GM12878 (cell line): ENCODE measurements around the gene WSCD2. TPM values are rescaled to one million over a fixed set of nuclear protein-coding genes. Genes with fewer than 3 reads are reported as not detected.
A peak's percentile ranks its signal among the peaks of the same experiment; 100 is the strongest.

Experiments
- ATAC-seq: fragments of 200-7000 bp; cut with Tn5 transposase; 3 replicates; pipeline ENCODE4 v1.9.1; 2020; ENCODE audit warnings: mild to moderate bottlenecking, moderate library complexity
- BruUV-seq: library from RNA; stranded (reverse); fragments of 400-500 nt; replicated peaks from 2 replicates; lab custom pipeline; 2021; lab: Mats Ljungman, UMichigan
- CTCF ChIA-PET: fragments of 300-600 bp; sonication (Branson Sonifier 250); formaldehyde crosslinking; extraction: SDS; loops from one replicate; lab custom pipeline; 2021; ENCODE audit warnings: inconsistent platforms; lab: Yijun Ruan, JAX
- POLR2A ChIA-PET: fragments of 350-600 bp; formaldehyde crosslinking; extraction: SDS; loops from one replicate; lab custom pipeline; 2021; ENCODE audit warnings: inconsistent platforms; lab: Charles Lee
- RAD21 ChIA-PET: fragments of 300-600 bp; sonication (Branson Sonifier 250); formaldehyde crosslinking; loops from one replicate; lab custom pipeline; 2023; ENCODE audit warnings: antibody characterized with exemption; ENCODE audit not compliant: unreplicated experiment; lab: Charles Lee
- SMC1A ChIA-PET: fragments of 300-600 bp; sonication (Branson Sonifier 250); formaldehyde crosslinking; loops from one replicate; lab custom pipeline; 2023; ENCODE audit not compliant: unreplicated experiment, uncharacterized antibody; lab: Charles Lee
- DNase-seq: peaks from one replicate; pipeline ENCODE4 v3.0.0-alpha.2; 2011; ENCODE audit warnings: low read depth, low spot score
- FAIRE-seq: peaks from 3 replicates; lab custom pipeline; 2011; peaks lifted over from hg19 to GRCh38; lab: Jason Lieb, UNC
- H2AFZ ChIP-seq: 2 replicates; pipeline ENCODE4 v1.6.0; 2011; ENCODE audit warnings: low read depth, low read length, control low read depth; ENCODE audit not compliant: control insufficient read depth
- H3K27ac ChIP-seq: 2 replicates; pipeline ENCODE4 v1.5.1; 2011; ENCODE audit warnings: control low read depth; ENCODE audit not compliant: control insufficient read depth, insufficient read depth
- H3K27me3 ChIP-seq, 2 experiments: replicated peaks in 1 of 2; 2 replicates each; pipeline versions ENCODE4 v1.6.0 to v1.6.1; 2011; ENCODE audit warnings: low read length in 1 of 2; ENCODE audit not compliant: control insufficient read depth in 2 of 2, insufficient read depth in 2 of 2
- H3K36me3 ChIP-seq, 2 experiments: 2 replicates each; pipeline ENCODE4 v1.5.1; 2011; ENCODE audit warnings: low read length in 1 of 2; ENCODE audit not compliant: control insufficient read depth in 2 of 2, insufficient read depth in 2 of 2
- H3K4me1 ChIP-seq: 2 replicates; pipeline ENCODE4 v1.6.1; 2011; ENCODE audit warnings: mild to moderate bottlenecking, low read length, moderate library complexity, mixed read lengths; ENCODE audit not compliant: control insufficient read depth, insufficient read depth
- H3K4me2 ChIP-seq: 2 replicates; pipeline ENCODE4 v1.6.0; 2011; ENCODE audit warnings: control low read depth; ENCODE audit not compliant: control insufficient read depth, insufficient read depth
- H3K4me3 ChIP-seq: fragments of 200-600 bp; sonication (generic); 2 replicates; pipeline ENCODE4 v1.5.1; 2016
- H3K79me2 ChIP-seq: 2 replicates; pipeline ENCODE4 v1.6.0; 2011; ENCODE audit warnings: low read length; ENCODE audit not compliant: control insufficient read depth, insufficient read depth
- H3K9ac ChIP-seq: 2 replicates; pipeline ENCODE4 v1.8.0; 2011; ENCODE audit warnings: low read length, control low read depth, mixed read lengths; ENCODE audit not compliant: control insufficient read depth, insufficient read depth
- H3K9me3 ChIP-seq: replicated peaks from 3 replicates; pipeline ENCODE4 v1.5.1; 2011; ENCODE audit warnings: mild to moderate bottlenecking, low read length; ENCODE audit not compliant: control insufficient read depth, insufficient read depth
- H4K20me1 ChIP-seq: 2 replicates; pipeline ENCODE4 v1.6.0; 2011; ENCODE audit not compliant: control insufficient read depth, insufficient read depth
- CHD2 ChIP-seq: IDR thresholded peaks from 2 replicates; pipeline ENCODE4 v1.6.1; 2011; ENCODE audit warnings: low read depth, low read length, improper control_type of control experiment, borderline replicate concordance
- ESRRA ChIP-seq: IDR thresholded peaks from 2 replicates; pipeline ENCODE4 v1.6.1; 2012; ENCODE audit warnings: mild to moderate bottlenecking, low read length, improper control_type of control experiment
- REST ChIP-seq: IDR thresholded peaks from 2 replicates; pipeline ENCODE4 v1.6.1; 2012; ENCODE audit warnings: mild to moderate bottlenecking, low read depth, low read length
- SKIL ChIP-seq: fragments of 450-650 bp; IDR thresholded peaks from 2 replicates; pipeline ENCODE4 v1.6.1; 2017; ENCODE audit warnings: mild to moderate bottlenecking, low read depth, inconsistent platforms; ENCODE audit not compliant: poor library complexity, severe bottlenecking
- SPI1 ChIP-seq: IDR thresholded peaks from 2 replicates; pipeline ENCODE4 v1.6.1; 2011; ENCODE audit warnings: low read depth, mild to moderate bottlenecking, low read length, moderate library complexity, borderline replicate concordance; ENCODE audit not compliant: insufficient read depth
- WGBS: methylation state at CpG from one replicate; pipeline ENCODE4 v1.1.6; 2016; ENCODE audit warnings: low lambda C conversion rate; ENCODE audit not compliant: insufficient replicate concordance, insufficient coverage; ENCODE audit errors: missing lambda C conversion rate; 5-methylcytosine and 5-hydroxymethylcytosine counted together
- in situ Hi-C: fragments of 300-500 bp; cut with MboI; formaldehyde crosslinking; loops from 9 replicates; pipeline ENCODE4 v1.14.3; 2018; ENCODE audit warnings: mixed read lengths
- intact Hi-C: fragments of 100-400 bp; cut with micrococcal nuclease; formaldehyde crosslinking; loops from one replicate; pipeline ENCODE4 v1.14.2; 2022; ENCODE audit not compliant: unreplicated experiment
- polyA plus RNA-seq, 11 experiments: library from polyadenylated mRNA; depleted of rRNA in 4 of 11; unstranded in 6 of 11; stranded (reverse) in 5 of 11; fragments of >200 nt; fragmentation: Nextera tagmentation in 4 of 11; fragmentation: Illumina TruSeq in 1 of 11; extraction: Ambion mirVana in 4 of 11; extraction: Trizol in 1 of 11; gene quantifications; 1 replicate in 1 of 11; 2 replicates in 10 of 11; pipeline versions ENCODE4 v1.2.1 to v1.2.3, GENCODE V29; 2011 to 2016; ENCODE audit warnings: inconsistent platforms in 2 of 11, missing spikeins in 2 of 11, low read depth in 1 of 11
- total RNA-seq, 4 experiments: library from RNA; depleted of rRNA in 3 of 4; stranded (reverse); fragments of >200 nt in 3 of 4; fragmentation: Illumina TruSeq in 1 of 4; extraction: Trizol in 1 of 4; gene quantifications; 2 replicates each; pipeline versions ENCODE4 v1.2.1 to v1.2.3, GENCODE V29; 2013 to 2021
- TF ChIP-seq, protein P1 (sequence below): fragments of 450-650 bp; IDR thresholded peaks from 2 replicates; pipeline ENCODE4 v1.6.1; 2017; ENCODE audit warnings: borderline replicate concordance

Gene WSCD2
- total and polyA plus RNA-seq, 10 of the 15 experiments (the other 5 are each of a cell fraction or from before 2014, with no cell fraction given), result 0.41 TPM; not detected in 9

GRCh38 chr12:108181095-108181454 is 52.0 kb downstream of the WSCD2 start:
- no TSS peak for BruUV-seq
- H3K36me3 ChIP-seq, result no peaks in the 10 kb centered on the region
- DNase-seq (no peak), ATAC-seq (no peak), FAIRE-seq (no peak)
- H3K9me3 ChIP-seq, result no peaks in the 10 kb centered on the region; the same call in 2 of the 3 replicates
- ChIA-PET POLR2A (no interaction called here), RAD21 (interaction anchor here (0.7 kb wide), 1 partner anchor 11 kb away, joined by 3 read pairs; no protein-coding TSS in a partner anchor), CTCF (interaction anchor here (1.2 to 4.0 kb wide), 3 partner anchors 11 to 79 kb away, joined by 4 to 18 read pairs (median 4); no protein-coding TSS in a partner anchor), SMC1A (interaction anchor here (1.5 kb wide), 1 partner anchor 15 kb away, joined by 3 read pairs; no protein-coding TSS in a partner anchor)
- H3K79me2 ChIP-seq, result no peaks in the 10 kb centered on the region
- no peak overlapping the region for H3K4me2 ChIP-seq
- H3K27ac ChIP-seq, result no peak overlapping the region
- no peak overlapping the region for H3K9ac ChIP-seq
- no peaks in the 10 kb centered on the region for H3K27me3 ChIP-seq
- peaks cover 7% of the 10 kb centered on the region for H3K4me1 ChIP-seq
- 40% methylated on average over 8 of the region's 8 CpGs for WGBS
- no peaks in the 10 kb centered on the region for H4K20me1 ChIP-seq
- no peak overlapping the region for H2AFZ ChIP-seq
- TF ChIP-seq SPI1, result 0 out of 2 replicates have a peak, but pooled peaks have one; percentile 0
- TF ChIP-seq CHD2, result no peak
- TF ChIP-seq, protein P1, sequence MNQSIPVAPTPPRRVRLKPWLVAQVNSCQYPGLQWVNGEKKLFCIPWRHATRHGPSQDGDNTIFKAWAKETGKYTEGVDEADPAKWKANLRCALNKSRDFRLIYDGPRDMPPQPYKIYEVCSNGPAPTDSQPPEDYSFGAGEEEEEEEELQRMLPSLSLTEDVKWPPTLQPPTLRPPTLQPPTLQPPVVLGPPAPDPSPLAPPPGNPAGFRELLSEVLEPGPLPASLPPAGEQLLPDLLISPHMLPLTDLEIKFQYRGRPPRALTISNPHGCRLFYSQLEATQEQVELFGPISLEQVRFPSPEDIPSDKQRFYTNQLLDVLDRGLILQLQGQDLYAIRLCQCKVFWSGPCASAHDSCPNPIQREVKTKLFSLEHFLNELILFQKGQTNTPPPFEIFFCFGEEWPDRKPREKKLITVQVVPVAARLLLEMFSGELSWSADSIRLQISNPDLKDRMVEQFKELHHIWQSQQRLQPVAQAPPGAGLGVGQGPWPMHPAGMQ, result no peak
- H3K4me3 ChIP-seq, result no peak overlapping the region
- in situ Hi-C loops, result no loop called here
- intact Hi-C loops, result no loop called here

GRCh38 chr12:108182096-108182495 is 53.0 kb downstream of the WSCD2 start:
- Histone ChIP-seq H3K79me2 (no peaks in the 10 kb centered on the region), H3K9me3 (no peaks in the 10 kb centered on the region; the same call in 2 of the 3 replicates), H3K27me3 (peaks cover 0 to 2% of the 10 kb centered on the region in 2 experiments; a peak in 2 of 4 replicates), H2AFZ (no peak overlapping the region), H3K4me3 (no peak overlapping the region), H3K4me2 (no peak overlapping the region), H3K9ac (no peak overlapping the region), H4K20me1 (no peaks in the 10 kb centered on the region), H3K4me1 (peaks cover 7% of the 10 kb centered on the region), H3K27ac (no peak overlapping the region), H3K36me3 (no peaks in the 10 kb centered on the region)
- CTCF ChIA-PET, result interaction anchor here (0.6 to 4.0 kb wide), 4 partner anchors 13 to 315 kb away, joined by 3 to 18 read pairs (median 4); no protein-coding TSS in a partner anchor
- RAD21 ChIA-PET, result interaction anchor here (1.2 to 1.5 kb wide), 2 partner anchors 12 to 189 kb away, joined by 3 read pairs; no protein-coding TSS in a partner anchor
- no peak for ATAC-seq
- SMC1A ChIA-PET, result interaction anchor here (0.7 to 1.2 kb wide), 3 partner anchors 12 to 650 kb away, joined by 3 to 4 read pairs (median 3); no protein-coding TSS in a partner anchor
- in situ Hi-C loops, result no loop called here
- POLR2A ChIA-PET, result interaction anchor here (0.6 kb wide), 1 partner anchor 178 kb away, joined by 3 read pairs; no protein-coding TSS in a partner anchor
- DNase-seq, result no peak
- BruUV-seq, result no TSS peak
- WGBS, result 26% methylated on average over 4 of the region's 4 CpGs
- intact Hi-C loops, result no loop called here
- FAIRE-seq, result no peak
- TF ChIP-seq SKIL (no peak), REST (no peak), ESRRA (no peak)
